Stomach (tissue), 9 donors: ENCODE measurements around the gene GPR87. TPM values are rescaled to one million over a fixed set of nuclear protein-coding genes. Genes with fewer than 3 reads are reported as not detected.

Experiments used
- DNase-seq, 2 donors: peaks; one replicate each; pipeline versions ENCODE4 v3.0.0 to v3.0.0-alpha.2; 2013 to 2019
- H3K27ac ChIP-seq, 5 donors: fragments of 200-600 bp in 4 of 5; sonication (generic) in 4 of 5; one replicate each; pipeline ENCODE4 v1.5.1; 2013 to 2019; ENCODE audit warnings: mild to moderate bottlenecking in 1 of 5, moderate library complexity in 1 of 5
- H3K27me3 ChIP-seq, 3 donors: fragments of 200-600 bp; sonication (generic); one replicate each; pipeline ENCODE4 v1.5.1; 2017 to 2019; ENCODE audit warnings: mixed run types in 1 of 3
- H3K36me3 ChIP-seq, 4 donors: fragments of 200-600 bp; sonication (generic); 1 replicate in 3 of 4; 2 replicates in 1 of 4; pipeline ENCODE4 v1.5.1; 2016 to 2019
- H3K4me1 ChIP-seq, 4 donors: fragments of 200-600 bp; sonication (generic); one replicate each; pipeline ENCODE4 v1.5.1; 2016 to 2019
- H3K4me3 ChIP-seq, 4 donors: fragments of 200-600 bp; sonication (generic) in 3 of 4; one replicate each; pipeline ENCODE4 v1.5.1; 2016 to 2019; ENCODE audit warnings: mild to moderate bottlenecking in 1 of 4
- H3K9me3 ChIP-seq, 4 donors: fragments of 200-600 bp; sonication (generic); one replicate each; pipeline ENCODE4 v1.5.1; 2016 to 2019
- CTCF ChIP-seq, 7 experiments: fragments of 450-650 bp in 4 of 7; fragments of 200-600 bp in 3 of 7; sonication (generic) in 3 of 7; IDR thresholded peaks; one replicate each; pipeline ENCODE4 v1.5.1; 2016 to 2019; ENCODE audit warnings: antibody characterized with exemption in 7 of 7, control low read depth in 2 of 7, mild to moderate bottlenecking in 1 of 7
- EP300 ChIP-seq: sonication (generic); formaldehyde crosslinking; IDR thresholded peaks from one replicate; pipeline ENCODE4 v1.6.1; 2017; ENCODE audit warnings: antibody characterized with exemption
- POLR2A ChIP-seq, 4 donors: fragments of 450-650 bp; IDR thresholded peaks; one replicate each; pipeline ENCODE4 v1.6.1; 2016; ENCODE audit warnings: antibody characterized with exemption in 4 of 4, control low read depth in 2 of 4, mild to moderate bottlenecking in 1 of 4, moderate library complexity in 1 of 4
- POLR2AphosphoS5 ChIP-seq, 3 donors: sonication (generic); formaldehyde crosslinking; IDR thresholded peaks; one replicate each; pipeline ENCODE4 v1.6.1; 2016; ENCODE audit warnings: antibody characterized with exemption in 3 of 3
- WGBS, 5 donors: extraction: QIAGEN DNeasy Blood & Tissue Kit in 3 of 5; methylation state at CpG; one replicate each; pipeline versions ENCODE4 v1.1.5 to v1.1.7; 2013 to 2018; 5-methylcytosine and 5-hydroxymethylcytosine counted together
- intact Hi-C: fragments of 100-400 bp; cut with DNase I; formaldehyde crosslinking; loops from one replicate; pipeline ENCODE4 v1.15.1; 2023; ENCODE audit warnings: low total_unique reads
- polyA plus RNA-seq, 3 donors: library from polyadenylated mRNA; stranded (reverse); fragments of 200-250 nt; gene quantifications; one replicate each; pipeline ENCODE4 v1.2.3, GENCODE V29; 2013
- total RNA-seq, 5 donors: library from RNA; depleted of rRNA; stranded (reverse); fragments of >200 nt; gene quantifications; one replicate each; pipeline versions ENCODE4 v1.1.0 to v1.2.3, GENCODE V29; 2014 to 2016
- donor health status: healthy with polysubstance abuse.
- donor health status: Bipolar disorder and iron deficiency.
- donor health status: healthy.

GPR87 gene
- total and polyA plus RNA-seq, 8 donors, result 0.37 to 32.3 TPM; not detected in 6

- peaks cover 0 to 57% (median 25%) of the 10 kb centered on the region in 4 donors for H3K4me1 ChIP-seq
- peak overlapping the region in 4 of 5 donors; percentile 13 to 86 (median 52) for H3K27ac ChIP-seq
- intact Hi-C loops, result no loop called here
- DNase-seq, result no peak
- no peak overlapping the region for H3K4me3 ChIP-seq
- no peaks in the 10 kb centered on the region for H3K36me3 ChIP-seq
- 72 to 88% (median 83%) methylated on average over 11 of the region's 11 CpGs for WGBS, 5 donors
- TF ChIP-seq POLR2AphosphoS5 (IDR thresholded peaks at IDR 0.05) (no peak), EP300 (no peak), POLR2A (IDR thresholded peaks at IDR 0.05) (no peak), CTCF (IDR thresholded peaks at IDR 0.05) (no peak)
- H3K9me3 ChIP-seq, result no peaks in the 10 kb centered on the region
- H3K27me3 ChIP-seq, result no peaks in the 10 kb centered on the region
Observed at GRCh38 chr3:151268267-151269235, 48.1 kb downstream of the GPR87 start.

GRCh38 chr3:151267066-151267465, 49.6 kb downstream of the GPR87 start:
- intact Hi-C loops, result no loop called here
- H3K27ac ChIP-seq, result peak overlapping the region in 4 of 5 donors; percentile 48 to 86 (median 70)
- no peak for TF ChIP-seq POLR2A (IDR thresholded peaks at IDR 0.05)
- TF ChIP-seq POLR2AphosphoS5 (IDR thresholded peaks at IDR 0.05), result no peak
- TF ChIP-seq EP300, result no peak
- H3K4me3 ChIP-seq, result no peak overlapping the region
- no peaks in the 10 kb centered on the region for H3K36me3 ChIP-seq
- H3K4me1 ChIP-seq, result peaks cover 0 to 61% (median 30%) of the 10 kb centered on the region in 4 donors
- 77 to 87% (median 82%) methylated on average over 1 of the region's 1 CpG for WGBS, 5 donors
- H3K9me3 ChIP-seq, result no peaks in the 10 kb centered on the region
- no peaks in the 10 kb centered on the region for H3K27me3 ChIP-seq
- no peak for DNase-seq

DNA sequence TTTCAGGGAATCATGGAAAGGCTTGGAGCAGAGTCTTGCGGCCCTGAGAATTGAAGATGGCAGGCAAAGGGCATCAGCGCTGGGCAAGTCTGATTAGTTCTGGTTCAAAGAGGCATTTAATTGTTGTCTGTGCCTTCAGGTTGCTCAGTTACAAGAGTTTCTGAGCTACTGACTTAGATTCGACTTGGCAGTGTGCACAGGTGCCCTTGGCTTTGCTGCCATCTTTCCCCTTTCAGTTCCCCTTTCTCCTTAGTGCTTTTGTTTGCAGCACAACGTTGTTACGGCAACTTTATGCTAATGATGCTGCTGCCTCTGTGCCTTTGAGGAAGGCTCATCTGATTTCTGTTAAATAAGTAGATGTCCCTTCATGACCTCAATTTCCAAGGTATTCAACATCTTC, 50.8 kb downstream of the GPR87 start:
- peak overlapping the region; percentile 10 to 86 (median 69) for H3K27ac ChIP-seq
- H3K9me3 ChIP-seq, result no peaks in the 10 kb centered on the region
- H3K4me3 ChIP-seq, result no peak overlapping the region
- H3K36me3 ChIP-seq, result no peaks in the 10 kb centered on the region
- peaks cover 0 to 55% (median 27%) of the 10 kb centered on the region in 4 donors for H3K4me1 ChIP-seq
- peak in 1 of 2 donors; percentile 75 for DNase-seq
- H3K27me3 ChIP-seq, result no peaks in the 10 kb centered on the region
- 63 to 84% (median 77%) methylated on average over 5 of the region's 5 CpGs for WGBS, 5 donors
- TF ChIP-seq CTCF (IDR thresholded peaks at IDR 0.05) (no peak), EP300 (no peak), POLR2AphosphoS5 (IDR thresholded peaks at IDR 0.05) (no peak), POLR2A (IDR thresholded peaks at IDR 0.05) (no peak)
- intact Hi-C loops, result no loop called here

DNA sequence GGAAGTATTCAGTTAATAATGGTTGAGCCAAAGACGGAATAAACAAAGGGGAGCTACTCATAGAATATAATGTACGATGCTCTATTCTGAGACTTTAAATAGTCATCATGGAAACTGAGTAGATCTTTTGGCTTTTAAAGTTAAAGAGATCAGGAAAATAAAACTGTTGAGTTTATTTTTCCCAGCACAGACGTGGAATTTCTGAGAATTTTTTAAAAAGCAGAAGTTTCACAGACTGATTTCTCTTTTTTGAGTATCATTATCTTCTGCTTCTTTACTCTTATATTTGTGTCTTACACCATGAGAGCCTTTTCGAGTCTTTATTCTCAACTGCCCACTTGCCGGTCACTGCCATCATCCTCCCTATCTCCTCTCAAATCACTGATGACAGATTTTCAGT, 51.5 kb downstream of the GPR87 start:
- 78 to 87% (median 80%) methylated on average over 5 of the region's 5 CpGs for WGBS, 5 donors
- Histone ChIP-seq H3K27me3 (no peaks in the 10 kb centered on the region), H3K4me3 (no peak overlapping the region), H3K9me3 (no peaks in the 10 kb centered on the region), H3K27ac (peak overlapping the region in 4 of 5 donors; percentile 48 to 86 (median 70)), H3K4me1 (peaks cover 3 to 56% (median 30%) of the 10 kb centered on the region in 4 donors), H3K36me3 (no peaks in the 10 kb centered on the region)
- TF ChIP-seq POLR2A (IDR thresholded peaks at IDR 0.05) (no peak), POLR2AphosphoS5 (IDR thresholded peaks at IDR 0.05) (no peak), CTCF (IDR thresholded peaks at IDR 0.05) (no peak), EP300 (no peak)
- intact Hi-C loops, result no loop called here
- DNase-seq, result no peak
